ENCODE data around the gene MXRA8.
"Not testable (repeated sequence)": the region's sequence is repeated elsewhere in the genome, so short reads cannot be mapped to it uniquely, and the experiment has no call there.

MXRA8 gene

GRCh38 chr1:1393428-1393827, 35.1 kb upstream of the MXRA8 start:
- no peak for DNase-seq (ENCODE audit: low read depth in 1 of 2, low spot score in 1 of 2)

- no peak for DNase-seq (ENCODE audit: low read depth in 1 of 2, low spot score in 1 of 2)
Observed at GRCh38 chr1:1393014-1393413, 34.7 kb upstream of the MXRA8 start.

- DNase-seq (ENCODE audit: low read depth in 1 of 2, low spot score in 1 of 2): no peak
Observed at GRCh38 chr1:1391225-1391624, 32.9 kb upstream of the MXRA8 start.

- no peak for DNase-seq (ENCODE audit: low read depth in 1 of 2, low spot score in 1 of 2)
Observed at GRCh38 chr1:1390675-1391074, 32.3 kb upstream of the MXRA8 start.

GRCh38 chr1:1388078-1388472, 29.7 kb upstream of the MXRA8 start:
- no peak for DNase-seq (ENCODE audit: low read depth in 1 of 2, low spot score in 1 of 2)

- DNase-seq (ENCODE audit: low read depth in 1 of 2, low spot score in 1 of 2): no peak
Observed at GRCh38 chr1:1387098-1388077, 29.0 kb upstream of the MXRA8 start.

- no peak for DNase-seq (ENCODE audit: low read depth in 1 of 2, low spot score in 1 of 2)
Observed at GRCh38 chr1:1385931-1386330, 27.6 kb upstream of the MXRA8 start.

GRCh38 chr1:1385339-1385738, 27.0 kb upstream of the MXRA8 start:
- not testable (repeated sequence) for DNase-seq (ENCODE audit: low read depth in 1 of 2, low spot score in 1 of 2)

GRCh38 chr1:1381294-1381693, 22.9 kb upstream of the MXRA8 start:
- DNase-seq (ENCODE audit: low read depth in 1 of 2, low spot score in 1 of 2): no peak

- no peak for DNase-seq (ENCODE audit: low read depth in 1 of 2, low spot score in 1 of 2)
Observed at GRCh38 chr1:1380860-1381259, 22.5 kb upstream of the MXRA8 start.

GRCh38 chr1:1377540-1378205, 19.3 kb upstream of the MXRA8 start:
- no peak for DNase-seq (ENCODE audit: low read depth in 1 of 2, low spot score in 1 of 2)

- no peak for DNase-seq (ENCODE audit: low read depth in 1 of 2, low spot score in 1 of 2)
Observed at GRCh38 chr1:1376551-1377226, 18.3 kb upstream of the MXRA8 start.

- DNase-seq (ENCODE audit: low read depth in 1 of 2, low spot score in 1 of 2): peak; percentile 89 to 99
Observed at GRCh38 chr1:1374929-1375662, 16.7 kb upstream of the MXRA8 start, which contains the start of gene AURKAIP1. Gene AURKAIP1, minus strand, starts transcription at chr1:1375207. Its CDS starts 451 bp downstream, at chr1:1374756.

GRCh38 chr1:1374589-1374928, 16.2 kb upstream of the MXRA8 start:
- DNase-seq (ENCODE audit: low read depth in 1 of 2, low spot score in 1 of 2): no peak

GRCh38 chr1:1373815-1374588, 15.6 kb upstream of the MXRA8 start:
- DNase-seq (ENCODE audit: low read depth in 1 of 2, low spot score in 1 of 2): no peak

GRCh38 chr1:1373051-1373814, 14.9 kb upstream of the MXRA8 start:
- no peak for DNase-seq (ENCODE audit: low read depth in 1 of 2, low spot score in 1 of 2)

GRCh38 chr1:1371746-1372711, 13.7 kb upstream of the MXRA8 start:
- DNase-seq (ENCODE audit: low read depth in 1 of 2, low spot score in 1 of 2): peak; percentile 62 to 67

GRCh38 chr1:1371364-1371745, 13.0 kb upstream of the MXRA8 start:
- DNase-seq (ENCODE audit: low read depth in 1 of 2, low spot score in 1 of 2): no peak

Data from activated CD4-positive, alpha-beta T cell treated with anti-CD3 and anti-CD28 coated beads, Interleukin-2, amount 50 U/mL, for 24 hours (primary cell).